ENCODE data around the gene ANKRD6. TPM values are rescaled to one million over a fixed set of nuclear protein-coding genes. Genes with fewer than 3 reads are reported as not detected.

ANKRD6 gene
- total RNA-seq, 1 donor from 2014 or later = 70.9 TPM

DNA sequence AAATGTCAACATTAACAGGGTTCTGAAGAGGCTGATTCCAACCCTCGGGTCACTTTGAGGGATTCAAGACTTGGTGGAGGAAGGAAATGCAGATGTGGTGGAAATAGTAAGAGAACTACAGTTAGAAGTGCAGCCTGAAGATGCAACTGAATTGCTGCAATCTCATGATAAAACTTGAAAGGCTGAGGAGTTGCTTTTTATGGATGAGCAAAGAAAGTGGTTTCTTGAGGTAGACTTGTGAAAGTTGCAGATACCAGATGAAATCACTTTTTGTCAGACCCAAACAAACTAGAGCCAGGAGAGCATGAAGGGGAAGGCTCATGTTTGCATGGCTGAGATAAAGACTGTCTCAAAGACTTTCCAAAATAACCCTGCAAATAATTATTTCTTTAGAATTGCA, 16.2 kb downstream of the ANKRD6 start:
- no peak for DNase-seq (ENCODE audit: low spot score)
- H3K27me3 Mint-ChIP-seq (ENCODE audit: unreplicated experiment) = no peaks in the 10 kb centered on the region
- H3K36me3 Mint-ChIP-seq (ENCODE audit: low read depth, unreplicated experiment) = no peaks in the 10 kb centered on the region
- H3K9me3 Mint-ChIP-seq (ENCODE audit: unreplicated experiment) = no peaks in the 10 kb centered on the region
- no peak overlapping the region for H3K27ac Mint-ChIP-seq (ENCODE audit: unreplicated experiment)
- peaks cover 7% of the 10 kb centered on the region for H3K4me1 Mint-ChIP-seq (ENCODE audit: unreplicated experiment)
- no peak overlapping the region for H3K4me3 Mint-ChIP-seq (ENCODE audit: unreplicated experiment)
- TF ChIP-seq, protein P1, sequence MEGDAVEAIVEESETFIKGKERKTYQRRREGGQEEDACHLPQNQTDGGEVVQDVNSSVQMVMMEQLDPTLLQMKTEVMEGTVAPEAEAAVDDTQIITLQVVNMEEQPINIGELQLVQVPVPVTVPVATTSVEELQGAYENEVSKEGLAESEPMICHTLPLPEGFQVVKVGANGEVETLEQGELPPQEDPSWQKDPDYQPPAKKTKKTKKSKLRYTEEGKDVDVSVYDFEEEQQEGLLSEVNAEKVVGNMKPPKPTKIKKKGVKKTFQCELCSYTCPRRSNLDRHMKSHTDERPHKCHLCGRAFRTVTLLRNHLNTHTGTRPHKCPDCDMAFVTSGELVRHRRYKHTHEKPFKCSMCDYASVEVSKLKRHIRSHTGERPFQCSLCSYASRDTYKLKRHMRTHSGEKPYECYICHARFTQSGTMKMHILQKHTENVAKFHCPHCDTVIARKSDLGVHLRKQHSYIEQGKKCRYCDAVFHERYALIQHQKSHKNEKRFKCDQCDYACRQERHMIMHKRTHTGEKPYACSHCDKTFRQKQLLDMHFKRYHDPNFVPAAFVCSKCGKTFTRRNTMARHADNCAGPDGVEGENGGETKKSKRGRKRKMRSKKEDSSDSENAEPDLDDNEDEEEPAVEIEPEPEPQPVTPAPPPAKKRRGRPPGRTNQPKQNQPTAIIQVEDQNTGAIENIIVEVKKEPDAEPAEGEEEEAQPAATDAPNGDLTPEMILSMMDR (IDR thresholded peaks at IDR 0.05; ENCODE audit: unreplicated experiment) = no peak

DNA sequence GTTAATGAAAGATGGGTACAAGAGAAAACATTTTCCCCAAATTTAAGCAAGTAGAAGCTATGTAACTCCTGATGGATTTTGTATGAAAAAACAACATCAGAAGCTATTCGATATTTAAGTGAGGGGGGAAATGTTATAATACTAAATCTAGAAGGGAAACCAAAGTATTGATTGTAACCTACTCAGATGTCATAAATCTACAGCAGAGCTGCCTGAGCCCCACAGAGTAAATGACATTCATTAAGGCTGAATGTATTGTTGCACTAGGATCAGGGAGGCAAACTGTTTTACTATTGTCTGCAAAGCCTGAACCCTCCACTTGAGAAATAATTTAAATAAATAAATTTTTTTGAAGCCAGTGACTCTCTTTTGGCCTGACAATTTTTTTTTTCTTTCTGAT, 19.3 kb downstream of the ANKRD6 start:
- Mint-ChIP-seq H3K4me3 (ENCODE audit: unreplicated experiment) (no peak overlapping the region), H3K9me3 (ENCODE audit: unreplicated experiment) (no peaks in the 10 kb centered on the region), H3K27me3 (ENCODE audit: unreplicated experiment) (no peaks in the 10 kb centered on the region), H3K4me1 (ENCODE audit: unreplicated experiment) (peaks cover 7% of the 10 kb centered on the region), H3K27ac (ENCODE audit: unreplicated experiment) (no peak overlapping the region), H3K36me3 (ENCODE audit: low read depth, unreplicated experiment) (peaks cover 12% of the 10 kb centered on the region)
- no peak for DNase-seq (ENCODE audit: low spot score)
- TF ChIP-seq, protein P1 (IDR thresholded peaks at IDR 0.05; ENCODE audit: unreplicated experiment) = no peak

DNA sequence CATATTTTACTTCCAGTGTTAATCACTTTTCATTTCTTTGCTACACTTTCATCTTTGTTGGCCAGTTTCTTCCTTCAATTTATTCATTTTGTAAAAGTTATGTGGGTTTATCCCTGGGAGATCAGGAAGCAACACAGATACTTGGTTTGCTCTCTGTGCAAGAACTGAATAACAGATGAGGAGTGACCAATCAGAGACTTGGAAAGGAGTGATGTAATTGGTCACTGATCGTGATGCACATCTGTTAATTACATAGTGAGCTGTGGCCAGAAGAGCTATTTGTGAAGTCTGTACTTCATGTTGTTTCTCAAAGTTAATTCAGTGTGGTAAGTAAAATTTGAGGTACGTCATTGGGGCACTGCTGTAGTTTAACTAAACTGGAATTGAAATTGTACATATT, 21.3 kb downstream of the ANKRD6 start:
- Mint-ChIP-seq H3K27ac (ENCODE audit: unreplicated experiment) (no peak overlapping the region), H3K4me3 (ENCODE audit: unreplicated experiment) (no peak overlapping the region), H3K27me3 (ENCODE audit: unreplicated experiment) (no peaks in the 10 kb centered on the region), H3K4me1 (ENCODE audit: unreplicated experiment) (peaks cover 5% of the 10 kb centered on the region), H3K36me3 (ENCODE audit: low read depth, unreplicated experiment) (peaks cover 12% of the 10 kb centered on the region), H3K9me3 (ENCODE audit: unreplicated experiment) (no peaks in the 10 kb centered on the region)
- TF ChIP-seq, protein P1 (IDR thresholded peaks at IDR 0.05; ENCODE audit: unreplicated experiment) = no peak
- DNase-seq (ENCODE audit: low spot score) = no peak

DNA sequence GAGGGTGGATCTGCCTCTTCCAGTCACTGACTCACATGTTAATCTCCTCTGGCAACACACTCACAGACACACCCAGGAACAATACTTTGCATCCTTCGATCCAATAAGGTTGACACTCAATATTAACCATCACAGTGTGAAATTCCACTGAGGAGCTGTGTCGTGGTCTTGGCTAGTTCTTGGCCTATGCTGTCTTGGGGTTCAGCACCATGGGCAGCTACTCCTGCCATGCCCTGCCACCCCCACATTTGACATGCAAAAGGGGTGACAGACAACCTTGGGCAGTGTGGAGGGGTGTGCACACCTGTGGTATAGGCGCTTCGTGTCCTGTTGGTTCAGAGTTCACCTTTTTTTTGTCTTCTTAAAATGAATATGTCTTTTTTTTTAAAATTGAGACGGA, 25.8 kb downstream of the ANKRD6 start:
- Mint-ChIP-seq H3K9me3 (ENCODE audit: unreplicated experiment) (no peaks in the 10 kb centered on the region), H3K36me3 (ENCODE audit: low read depth, unreplicated experiment) (peaks cover 12% of the 10 kb centered on the region)

DNA sequence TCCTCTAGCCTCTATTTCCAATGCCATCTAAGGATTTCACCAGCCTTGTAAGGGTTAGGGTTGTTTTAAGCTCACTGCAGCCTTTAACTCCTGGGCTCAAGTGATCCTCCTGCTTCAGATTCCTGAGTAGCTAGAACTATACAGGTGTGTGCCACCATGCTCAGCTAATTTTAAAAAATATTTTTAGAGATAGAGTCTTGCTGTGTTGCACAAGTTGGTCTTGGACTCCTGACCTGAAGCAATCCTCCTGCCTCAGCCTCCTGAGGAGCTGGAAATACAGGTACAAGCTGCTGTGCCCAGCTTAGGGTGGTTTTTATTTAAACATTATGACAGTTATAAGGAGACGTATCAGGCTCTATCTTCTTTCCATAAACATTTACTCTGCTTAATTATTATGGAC, 26.5 kb downstream of the ANKRD6 start:
- Mint-ChIP-seq H3K4me1 (ENCODE audit: unreplicated experiment) (peaks cover 10% of the 10 kb centered on the region), H3K27ac (ENCODE audit: unreplicated experiment) (no peak overlapping the region), H3K27me3 (ENCODE audit: unreplicated experiment) (no peaks in the 10 kb centered on the region), H3K36me3 (ENCODE audit: low read depth, unreplicated experiment) (peaks cover 12% of the 10 kb centered on the region), H3K4me3 (ENCODE audit: unreplicated experiment) (no peak overlapping the region), H3K9me3 (ENCODE audit: unreplicated experiment) (no peaks in the 10 kb centered on the region)
- DNase-seq (ENCODE audit: low spot score) = no peak
- TF ChIP-seq, protein P1 (IDR thresholded peaks at IDR 0.05; ENCODE audit: unreplicated experiment) = no peak

More for the DNA sequence above, 25.8 kb downstream of the ANKRD6 start:
- no peak for DNase-seq (ENCODE audit: low spot score)
- Mint-ChIP-seq H3K4me3 (ENCODE audit: unreplicated experiment) (no peak overlapping the region), H3K27me3 (ENCODE audit: unreplicated experiment) (no peaks in the 10 kb centered on the region), H3K4me1 (ENCODE audit: unreplicated experiment) (peaks cover 5% of the 10 kb centered on the region), H3K27ac (ENCODE audit: unreplicated experiment) (no peak overlapping the region)
- TF ChIP-seq, protein P1 (IDR thresholded peaks at IDR 0.05; ENCODE audit: unreplicated experiment) = no peak
